Keratinocyte (primary cell): ENCODE data around the gene USP38.

Source experiments
- EZH2 ChIP-seq: IDR thresholded peaks from one replicate; pipeline ENCODE4 v1.6.1; 2012; ENCODE audit warnings: inconsistent platforms, mild to moderate bottlenecking, low read length, moderate library complexity
- TF ChIP-seq, protein P1 (sequence below), 3 experiments: IDR thresholded peaks in 1 of 3; conservative IDR thresholded peaks in 1 of 3; optimal IDR thresholded peaks in 1 of 3; 2 replicates in 2 of 3; 3 replicates in 1 of 3; pipeline versions ENCODE3 to v1.5.1; 2011; ENCODE audit warnings: low read length in 3 of 3, mild to moderate bottlenecking in 3 of 3, moderate library complexity in 2 of 3, control low read depth in 1 of 3, inconsistent platforms in 1 of 3; ENCODE audit not compliant: insufficient read depth in 2 of 3; ENCODE audit errors: extremely low read depth in 1 of 3

DNA sequence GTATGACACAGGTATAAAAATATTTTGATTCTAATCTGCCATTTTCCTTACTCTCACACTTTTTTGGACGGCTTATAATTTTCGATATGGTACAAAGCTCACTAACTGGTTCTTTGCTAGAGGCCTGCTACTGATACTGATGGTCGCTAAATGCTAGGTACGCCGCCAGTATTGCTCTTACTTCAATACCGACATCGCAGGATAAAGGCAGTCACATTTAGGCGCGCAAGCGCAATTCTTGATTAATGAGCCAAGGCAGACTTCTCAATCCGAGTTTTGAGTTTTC lies 557 bp upstream of the USP38 start:
- TF ChIP-seq, protein P1, sequence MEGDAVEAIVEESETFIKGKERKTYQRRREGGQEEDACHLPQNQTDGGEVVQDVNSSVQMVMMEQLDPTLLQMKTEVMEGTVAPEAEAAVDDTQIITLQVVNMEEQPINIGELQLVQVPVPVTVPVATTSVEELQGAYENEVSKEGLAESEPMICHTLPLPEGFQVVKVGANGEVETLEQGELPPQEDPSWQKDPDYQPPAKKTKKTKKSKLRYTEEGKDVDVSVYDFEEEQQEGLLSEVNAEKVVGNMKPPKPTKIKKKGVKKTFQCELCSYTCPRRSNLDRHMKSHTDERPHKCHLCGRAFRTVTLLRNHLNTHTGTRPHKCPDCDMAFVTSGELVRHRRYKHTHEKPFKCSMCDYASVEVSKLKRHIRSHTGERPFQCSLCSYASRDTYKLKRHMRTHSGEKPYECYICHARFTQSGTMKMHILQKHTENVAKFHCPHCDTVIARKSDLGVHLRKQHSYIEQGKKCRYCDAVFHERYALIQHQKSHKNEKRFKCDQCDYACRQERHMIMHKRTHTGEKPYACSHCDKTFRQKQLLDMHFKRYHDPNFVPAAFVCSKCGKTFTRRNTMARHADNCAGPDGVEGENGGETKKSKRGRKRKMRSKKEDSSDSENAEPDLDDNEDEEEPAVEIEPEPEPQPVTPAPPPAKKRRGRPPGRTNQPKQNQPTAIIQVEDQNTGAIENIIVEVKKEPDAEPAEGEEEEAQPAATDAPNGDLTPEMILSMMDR (optimal IDR thresholded peaks at IDR 0.05 in 1 of 3, IDR thresholded peaks at IDR 0.05 in 1 of 3, conservative IDR thresholded peaks at IDR 0.05 in 1 of 3; ENCODE audit: extremely low read depth in 1 of 3, insufficient read depth in 2 of 3, low read length in 3 of 3), result no peak
- TF ChIP-seq EZH2, result no peak
